GM18519 (cell line): ENCODE data around the gene MRPS35.

ENCODE experiments used
- ATAC-seq: cut with Tn5 transposase; IDR thresholded peaks from one replicate; pipeline ENCODE4 v1.9.1; 2021; ENCODE audit warnings: mild to moderate bottlenecking, moderate library complexity; ENCODE audit not compliant: unreplicated experiment, low FRiP score

Gene MRPS35

GRCh38 chr12:27710592-27711316 is at the start of gene MRPS35:
Gene MRPS35 (plus strand): TSS chr12:27710832. CDS start chr12:27710844, 12 bp downstream.
- peak; percentile 90 for ATAC-seq

GRCh38 chr12:27665704-27666103 is 44.9 kb upstream of the MRPS35 start:
- ATAC-seq = no peak

- ATAC-seq = no peak
These were observed 44.1 kb upstream of the MRPS35 start for GRCh38 chr12:27666510-27666909.

GRCh38 chr12:27667540-27667939 is 43.1 kb upstream of the MRPS35 start:
- ATAC-seq = no peak

- ATAC-seq = no peak
These were observed 38.6 kb upstream of the MRPS35 start for GRCh38 chr12:27672051-27672450.

- ATAC-seq = no peak
These were observed 38.0 kb upstream of the MRPS35 start for GRCh38 chr12:27672643-27673042.

- ATAC-seq = no peak
These were observed 37.4 kb upstream of the MRPS35 start for GRCh38 chr12:27673101-27673718.

- no peak for ATAC-seq
These were observed 35.6 kb upstream of the MRPS35 start for GRCh38 chr12:27674989-27675388.

- no peak for ATAC-seq
These were observed 30.0 kb upstream of the MRPS35 start for GRCh38 chr12:27680619-27681018.

GRCh38 chr12:27682534-27682933 is 28.1 kb upstream of the MRPS35 start:
- ATAC-seq = no peak

- ATAC-seq = no peak
These were observed 25.4 kb upstream of the MRPS35 start for GRCh38 chr12:27685274-27685673.

GRCh38 chr12:27686147-27686546 is 24.5 kb upstream of the MRPS35 start:
- ATAC-seq = no peak

- no peak for ATAC-seq
These were observed 22.0 kb upstream of the MRPS35 start for GRCh38 chr12:27688671-27689070.

- ATAC-seq = no peak
These were observed 21.0 kb upstream of the MRPS35 start for GRCh38 chr12:27689558-27690180.

GRCh38 chr12:27693403-27693802 is 17.2 kb upstream of the MRPS35 start:
- no peak for ATAC-seq

GRCh38 chr12:27695556-27696292 is 14.9 kb upstream of the MRPS35 start:
- no peak for ATAC-seq

- no peak for ATAC-seq
These were observed 14.4 kb upstream of the MRPS35 start, which contains the start of gene REP15 for GRCh38 chr12:27696293-27696652. Gene REP15 (plus strand): TSS chr12:27696447. CDS start chr12:27696563, 116 bp downstream.

GRCh38 chr12:27696864-27697564 is 13.6 kb upstream of the MRPS35 start:
- ATAC-seq = no peak

GRCh38 chr12:27703720-27704452 is 6.7 kb upstream of the MRPS35 start:
- peak; percentile 74 for ATAC-seq

- ATAC-seq = no peak
These were observed 5.4 kb upstream of the MRPS35 start for GRCh38 chr12:27705263-27705662.
